A673 (cell line): ENCODE data around the gene CAP1. TPM values are rescaled to one million over a fixed set of nuclear protein-coding genes. Genes with fewer than 3 reads are reported as not detected.

Source experiments
- BruUV-seq: library from RNA; stranded (reverse); fragments of 400-500 nt; replicated peaks from 2 replicates; lab custom pipeline; 2021; lab: Mats Ljungman, UMichigan
- CTCF ChIA-PET: fragments of 300-600 bp; sonication (Branson Sonifier 250); formaldehyde crosslinking; loops from one replicate; lab custom pipeline; 2022; ENCODE audit warnings: antibody characterized with exemption; lab: Charles Lee
- POLR2A ChIA-PET: fragments of 300-600 bp; sonication (Branson Sonifier 250); formaldehyde crosslinking; loops from one replicate; lab custom pipeline; 2022; ENCODE audit warnings: antibody characterized with exemption; ENCODE audit not compliant: low non-redundant PET; lab: Charles Lee
- DNase-seq: peaks from one replicate; pipeline ENCODE4 v3.0.0-alpha.2; 2015; ENCODE audit warnings: low spot score
- H3K27ac ChIP-seq: fragments of 200-600 bp; sonication (generic); 2 replicates; pipeline ENCODE4 v1.5.1; 2016; ENCODE audit warnings: mixed run types, low read depth, mild to moderate bottlenecking, mixed read lengths, antibody characterized with exemption, low read length; ENCODE audit not compliant: poor library complexity, severe bottlenecking
- H3K27me3 ChIP-seq: fragments of 200-600 bp; sonication (generic); replicated peaks from 2 replicates; pipeline ENCODE4 v1.6.1; 2017; ENCODE audit warnings: mixed run types, low read depth, mild to moderate bottlenecking, mixed read lengths, antibody characterized with exemption, low read length; ENCODE audit not compliant: insufficient read depth, poor library complexity
- H3K36me3 ChIP-seq: fragments of 200-600 bp; sonication (generic); 2 replicates; pipeline ENCODE4 v1.6.1; 2016; ENCODE audit warnings: mixed run types, mild to moderate bottlenecking, mixed read lengths, antibody characterized with exemption, low read length; ENCODE audit not compliant: insufficient read depth, poor library complexity, severe bottlenecking
- H3K4me1 ChIP-seq: fragments of 200-600 bp; sonication (generic); 2 replicates; pipeline ENCODE4 v1.6.1; 2017; ENCODE audit warnings: mixed run types, mild to moderate bottlenecking, mixed read lengths, antibody characterized with exemption, low read length; ENCODE audit not compliant: insufficient read depth, poor library complexity, severe bottlenecking
- H3K4me3 ChIP-seq: fragments of 200-600 bp; sonication (generic); 2 replicates; pipeline ENCODE4 v1.5.1; 2016; ENCODE audit warnings: low read depth, mixed run types, mild to moderate bottlenecking, mixed read lengths, low read length; ENCODE audit not compliant: poor library complexity, severe bottlenecking
- H3K9me3 ChIP-seq: fragments of 200-600 bp; sonication (generic); 2 replicates; pipeline ENCODE4 v1.6.1; 2016; ENCODE audit warnings: mixed run types, low read depth, mild to moderate bottlenecking, mixed read lengths, antibody characterized with exemption, low read length; ENCODE audit not compliant: poor library complexity, severe bottlenecking
- EZH2 ChIP-seq: fragments of 200-600 bp; sonication (generic); IDR thresholded peaks from 2 replicates; pipeline ENCODE4 v1.6.1; 2017; ENCODE audit warnings: borderline replicate concordance, low read depth, mild to moderate bottlenecking, mixed read lengths, antibody characterized with exemption, low read length; ENCODE audit not compliant: poor library complexity, severe bottlenecking
- intact Hi-C: fragments of 100-400 bp; cut with micrococcal nuclease; formaldehyde crosslinking; loops from one replicate; pipeline ENCODE4 v1.10.0; 2022; ENCODE audit not compliant: unreplicated experiment
- total RNA-seq: library from RNA; stranded (reverse); gene quantifications from 2 replicates; pipeline ENCODE4 v1.2.3, GENCODE V29; 2021
- TF ChIP-seq, protein P1 (sequence below): fragments of 300-800, 200-600 bp; sonication (generic); conservative IDR thresholded peaks from 2 replicates; pipeline ENCODE4 v1.5.1; 2017; ENCODE audit warnings: low read depth, mild to moderate bottlenecking, antibody characterized with exemption, low read length, moderate library complexity, mixed read lengths

CAP1 gene
- total RNA-seq, 1 experiment from 2014 or later: 285 TPM

DNA sequence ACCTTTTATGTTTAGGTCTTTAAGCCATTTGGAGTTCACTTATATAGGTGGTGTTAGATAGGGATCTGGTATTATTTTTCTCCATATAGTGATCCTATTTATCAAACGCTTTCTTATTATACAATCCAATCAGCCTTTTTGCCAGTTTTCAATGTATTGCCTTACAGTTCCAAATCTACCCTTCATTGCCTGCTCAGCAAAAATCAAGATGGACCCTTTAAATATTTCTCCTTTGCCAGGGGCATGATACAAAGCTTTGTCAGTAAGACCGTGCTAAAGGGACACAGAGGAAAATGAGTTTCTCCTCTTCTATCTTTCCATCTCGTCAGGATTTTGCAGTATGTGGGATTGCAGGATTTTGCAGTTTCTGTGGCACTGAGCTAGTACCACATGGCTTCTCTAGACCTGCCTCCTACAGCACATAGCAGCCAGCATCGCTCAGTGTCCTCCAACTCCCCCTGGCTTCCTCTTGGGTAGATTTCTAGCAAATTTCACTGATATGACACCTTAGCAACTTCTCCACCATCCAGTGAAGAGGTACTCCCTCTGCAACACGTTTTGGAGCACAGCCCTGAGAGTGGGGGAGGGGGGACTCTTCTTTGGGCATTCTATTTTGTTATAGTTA is 22.5 kb upstream of the CAP1 start:
- intact Hi-C loops: no loop called here
- no TSS peak for BruUV-seq
- POLR2A ChIA-PET: no interaction called here
- no peaks in the 10 kb centered on the region for H3K4me1 ChIP-seq
- CTCF ChIA-PET: no interaction called here
- TF ChIP-seq EZH2: no peak
- TF ChIP-seq, protein P1, sequence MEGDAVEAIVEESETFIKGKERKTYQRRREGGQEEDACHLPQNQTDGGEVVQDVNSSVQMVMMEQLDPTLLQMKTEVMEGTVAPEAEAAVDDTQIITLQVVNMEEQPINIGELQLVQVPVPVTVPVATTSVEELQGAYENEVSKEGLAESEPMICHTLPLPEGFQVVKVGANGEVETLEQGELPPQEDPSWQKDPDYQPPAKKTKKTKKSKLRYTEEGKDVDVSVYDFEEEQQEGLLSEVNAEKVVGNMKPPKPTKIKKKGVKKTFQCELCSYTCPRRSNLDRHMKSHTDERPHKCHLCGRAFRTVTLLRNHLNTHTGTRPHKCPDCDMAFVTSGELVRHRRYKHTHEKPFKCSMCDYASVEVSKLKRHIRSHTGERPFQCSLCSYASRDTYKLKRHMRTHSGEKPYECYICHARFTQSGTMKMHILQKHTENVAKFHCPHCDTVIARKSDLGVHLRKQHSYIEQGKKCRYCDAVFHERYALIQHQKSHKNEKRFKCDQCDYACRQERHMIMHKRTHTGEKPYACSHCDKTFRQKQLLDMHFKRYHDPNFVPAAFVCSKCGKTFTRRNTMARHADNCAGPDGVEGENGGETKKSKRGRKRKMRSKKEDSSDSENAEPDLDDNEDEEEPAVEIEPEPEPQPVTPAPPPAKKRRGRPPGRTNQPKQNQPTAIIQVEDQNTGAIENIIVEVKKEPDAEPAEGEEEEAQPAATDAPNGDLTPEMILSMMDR: no peak
- DNase-seq: no peak
- H3K9me3 ChIP-seq: peaks cover 2% of the 10 kb centered on the region
- H3K27me3 ChIP-seq: no peaks in the 10 kb centered on the region
- no peaks in the 10 kb centered on the region for H3K36me3 ChIP-seq
- H3K27ac ChIP-seq: no peak overlapping the region
- H3K4me3 ChIP-seq: no peak overlapping the region

DNA sequence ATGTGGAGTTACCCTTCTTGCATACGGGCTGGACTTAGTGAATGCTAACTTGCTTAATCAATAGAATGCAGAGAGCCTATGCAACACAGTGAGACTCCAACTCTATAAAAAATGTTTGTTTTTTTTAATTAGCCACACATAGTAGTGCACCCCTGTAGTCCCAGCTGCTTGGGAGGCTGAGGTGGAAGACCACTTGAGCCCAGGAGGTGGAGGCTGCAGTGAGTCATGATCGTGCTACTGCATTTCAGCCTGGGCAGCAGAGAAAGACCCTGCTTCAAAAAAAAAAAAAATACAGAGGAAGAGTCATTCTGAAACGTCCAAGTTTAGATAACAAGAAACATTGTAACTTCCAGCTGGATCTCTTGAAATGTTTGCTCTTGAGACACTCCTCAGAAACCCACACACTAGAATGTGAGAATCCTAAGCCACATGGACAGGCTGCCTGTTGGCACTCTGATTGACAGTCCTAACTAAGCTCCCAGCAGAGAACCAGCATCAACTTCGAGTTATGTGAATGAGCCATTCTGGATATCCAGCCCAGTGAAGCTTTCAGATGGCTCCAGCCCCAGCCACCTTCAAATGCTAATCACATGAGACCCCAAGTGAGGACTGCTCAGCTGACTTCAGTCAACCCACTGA is 20.0 kb upstream of the CAP1 start:
- intact Hi-C loops: no loop called here
- Histone ChIP-seq H3K9me3 (peaks cover 9% of the 10 kb centered on the region), H3K4me3 (no peak overlapping the region), H3K27me3 (no peaks in the 10 kb centered on the region), H3K27ac (no peak overlapping the region), H3K36me3 (no peaks in the 10 kb centered on the region), H3K4me1 (no peaks in the 10 kb centered on the region)
- CTCF ChIA-PET: interaction anchor here (0.5 to 0.7 kb wide), 2 partner anchors 41 to 182 kb away, joined by 3 read pairs; no protein-coding TSS in a partner anchor
- POLR2A ChIA-PET: no interaction called here
- BruUV-seq: no TSS peak
- no peak for DNase-seq
- TF ChIP-seq EZH2: no peak
- TF ChIP-seq, protein P1: no peak

DNA sequence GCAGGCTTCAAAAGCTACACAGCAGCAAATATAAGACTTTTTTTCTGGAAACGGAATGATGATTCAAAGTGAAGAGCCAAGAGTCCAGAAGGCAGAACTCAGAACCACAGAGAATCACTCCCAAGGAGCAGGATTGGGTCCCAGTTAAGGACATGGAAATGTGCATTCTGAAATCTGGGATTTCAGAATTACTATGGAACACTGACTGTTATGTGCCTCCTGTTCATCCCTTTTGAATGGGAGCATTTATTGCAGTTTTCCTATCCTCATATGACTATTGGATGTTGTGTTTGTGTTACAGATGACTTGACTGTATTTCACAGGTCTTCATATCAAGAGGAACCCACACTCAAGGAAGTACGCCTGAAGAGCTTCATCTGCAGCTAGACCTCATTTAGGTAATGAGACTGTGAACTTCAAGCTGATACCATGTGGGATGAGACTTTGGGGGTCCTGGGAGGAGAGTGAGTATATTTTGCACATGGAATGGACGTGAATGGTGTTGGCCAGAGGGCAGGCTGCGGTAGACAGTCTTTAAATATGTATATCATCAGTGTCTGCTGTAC is 17.1 kb upstream of the CAP1 start:
- H3K4me1 ChIP-seq: no peaks in the 10 kb centered on the region
- H3K9me3 ChIP-seq: peaks cover 9% of the 10 kb centered on the region
- no peaks in the 10 kb centered on the region for H3K36me3 ChIP-seq
- H3K4me3 ChIP-seq: no peak overlapping the region
- intact Hi-C loops: no loop called here
- no peak overlapping the region for H3K27ac ChIP-seq
- no peaks in the 10 kb centered on the region for H3K27me3 ChIP-seq
- no TSS peak for BruUV-seq
- CTCF ChIA-PET: no interaction called here
- TF ChIP-seq, protein P1: no peak
- no peak for TF ChIP-seq EZH2
- POLR2A ChIA-PET: no interaction called here
- DNase-seq: no peak
